GM13977 (cell line): ENCODE measurements around the gene ABHD12.

ENCODE experiments used
- DNase-seq: peaks from one replicate; pipeline ENCODE4 v3.0.0; 2012; ENCODE audit warnings: low spot score
- in situ Hi-C: fragments of 300-500 bp; cut with MboI; formaldehyde crosslinking; loops from one replicate; pipeline ENCODE4 v1.12.0; 2022; ENCODE audit warnings: low sequenced_read_pairs, low pct_unique_long_range_greater_than_20kb, mixed read lengths, inconsistent platforms; ENCODE audit not compliant: unreplicated experiment
- TF ChIP-seq, protein P1 (sequence below): IDR thresholded peaks from 2 replicates; pipeline ENCODE4 v1.5.1; 2012; ENCODE audit warnings: mild to moderate bottlenecking, control low read depth; ENCODE audit not compliant: insufficient read depth; ENCODE audit errors: extremely low read depth, missing control alignments

The ABHD12 gene

DNA sequence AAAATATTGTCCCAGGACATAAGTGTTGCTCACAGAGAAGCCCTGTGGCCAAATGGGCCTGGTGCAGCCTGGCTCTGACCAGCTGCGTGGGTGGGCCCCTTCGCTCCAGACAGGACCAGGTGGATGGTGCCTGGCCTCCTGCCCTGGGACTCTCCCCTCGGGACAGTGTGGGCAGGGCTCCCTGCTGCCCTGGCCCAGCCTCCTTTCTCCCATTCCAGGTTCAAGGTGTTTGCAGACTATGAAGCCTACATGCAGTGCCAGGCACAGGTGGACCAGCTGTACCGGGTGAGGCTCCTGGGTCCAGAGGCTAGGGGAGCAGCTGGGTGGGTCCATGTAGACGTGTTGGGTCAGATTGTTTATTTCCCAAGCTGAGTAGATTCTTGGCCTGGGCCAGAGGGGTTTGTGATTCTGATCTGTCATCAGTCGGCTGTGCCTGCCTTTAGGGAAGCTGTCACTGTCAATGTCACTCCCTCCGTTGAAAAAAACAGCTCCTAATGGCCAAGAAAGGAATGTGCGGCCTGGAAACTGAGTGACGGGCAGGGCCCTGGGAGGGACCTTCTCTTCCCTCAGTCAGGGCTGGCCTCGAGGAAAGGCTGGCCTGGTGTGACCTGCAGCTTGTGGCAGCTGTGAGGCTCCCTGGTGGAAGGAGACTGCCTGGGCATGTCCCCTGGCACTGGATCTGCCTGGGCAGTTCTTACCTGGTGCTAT is 95.1 kb downstream of the ABHD12 start:
- DNase-seq = no peak
- in situ Hi-C loops = loop anchor here (10.0 kb wide), 1 partner anchor 99 kb away; the partner anchor contains the start of gene ABHD12
- TF ChIP-seq, protein P1, sequence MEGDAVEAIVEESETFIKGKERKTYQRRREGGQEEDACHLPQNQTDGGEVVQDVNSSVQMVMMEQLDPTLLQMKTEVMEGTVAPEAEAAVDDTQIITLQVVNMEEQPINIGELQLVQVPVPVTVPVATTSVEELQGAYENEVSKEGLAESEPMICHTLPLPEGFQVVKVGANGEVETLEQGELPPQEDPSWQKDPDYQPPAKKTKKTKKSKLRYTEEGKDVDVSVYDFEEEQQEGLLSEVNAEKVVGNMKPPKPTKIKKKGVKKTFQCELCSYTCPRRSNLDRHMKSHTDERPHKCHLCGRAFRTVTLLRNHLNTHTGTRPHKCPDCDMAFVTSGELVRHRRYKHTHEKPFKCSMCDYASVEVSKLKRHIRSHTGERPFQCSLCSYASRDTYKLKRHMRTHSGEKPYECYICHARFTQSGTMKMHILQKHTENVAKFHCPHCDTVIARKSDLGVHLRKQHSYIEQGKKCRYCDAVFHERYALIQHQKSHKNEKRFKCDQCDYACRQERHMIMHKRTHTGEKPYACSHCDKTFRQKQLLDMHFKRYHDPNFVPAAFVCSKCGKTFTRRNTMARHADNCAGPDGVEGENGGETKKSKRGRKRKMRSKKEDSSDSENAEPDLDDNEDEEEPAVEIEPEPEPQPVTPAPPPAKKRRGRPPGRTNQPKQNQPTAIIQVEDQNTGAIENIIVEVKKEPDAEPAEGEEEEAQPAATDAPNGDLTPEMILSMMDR = no peak

DNA sequence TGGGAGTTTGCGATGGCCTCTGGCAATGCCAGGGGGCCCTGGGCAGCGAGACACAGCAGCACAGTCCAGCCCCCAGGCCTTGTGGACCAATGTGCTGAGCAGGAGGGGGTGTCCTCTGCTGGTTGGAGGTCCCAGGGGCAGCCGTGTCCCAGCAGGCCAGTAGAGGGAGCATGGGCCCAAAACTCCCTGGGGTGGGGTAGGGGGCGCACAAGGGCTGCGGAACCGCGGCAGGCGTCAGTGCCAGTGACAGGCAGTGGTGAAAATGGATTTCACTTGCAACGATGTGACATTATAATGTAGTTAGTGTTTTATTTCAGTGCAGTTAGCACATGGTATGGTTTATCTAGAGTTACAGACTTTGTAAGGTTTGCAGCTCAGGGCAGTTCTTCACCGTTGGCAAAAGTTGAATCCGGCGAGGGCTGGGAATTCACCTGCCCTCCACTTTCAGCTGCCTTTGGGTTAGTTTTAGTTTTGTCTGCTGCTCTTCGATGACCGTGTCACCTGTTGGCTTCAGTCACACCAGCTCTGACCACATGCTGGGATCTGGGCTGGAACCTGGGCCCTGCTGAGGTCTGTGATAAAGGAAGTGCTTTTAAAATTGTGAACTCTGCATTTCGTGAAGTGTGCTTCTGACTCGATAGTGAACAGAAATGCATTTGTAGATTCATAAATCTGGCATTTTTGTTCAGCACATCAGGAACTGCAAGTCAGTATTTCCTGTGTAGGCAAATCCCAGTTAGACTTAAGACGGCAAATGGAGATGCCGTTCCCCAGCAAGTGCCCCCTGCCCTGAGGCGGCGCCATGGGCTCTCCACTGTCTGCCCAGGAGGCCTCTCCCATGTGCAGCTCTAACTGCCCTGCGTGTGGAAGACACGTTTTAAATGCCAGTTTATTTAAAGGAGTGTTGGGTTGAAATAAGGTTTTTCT is 95.9 kb downstream of the ABHD12 start:
- in situ Hi-C loops = loop anchor here (10.0 kb wide), 1 partner anchor 100 kb away; the partner anchor contains the start of gene ABHD12
- TF ChIP-seq, protein P1 = peak; percentile 82
- peak; percentile 85 for DNase-seq

GRCh38 chr20:25293910-25294458 is 96.7 kb downstream of the ABHD12 start:
- no peak for DNase-seq
- TF ChIP-seq, protein P1 = no peak
- in situ Hi-C loops = loop anchor here (10.0 kb wide), 1 partner anchor 101 kb away; the partner anchor contains the start of gene ABHD12

GRCh38 chr20:25293507-25293906 is 97.1 kb downstream of the ABHD12 start:
- in situ Hi-C loops = loop anchor here (10.0 kb wide), 1 partner anchor 101 kb away; the partner anchor contains the start of gene ABHD12
- no peak for DNase-seq
- TF ChIP-seq, protein P1 = no peak

GRCh38 chr20:25292176-25292891 is 98.3 kb downstream of the ABHD12 start:
- in situ Hi-C loops = loop anchor here (10.0 kb wide), 1 partner anchor 102 kb away; the partner anchor contains the start of gene ABHD12
- TF ChIP-seq, protein P1 = no peak
- no peak for DNase-seq
